Mesothelial cell of epicardium (in vitro differentiated cells): ENCODE data around the gene SSPN. TPM values are rescaled to one million over a fixed set of nuclear protein-coding genes. Genes with fewer than 3 reads are reported as not detected.
A peak's percentile ranks its signal among the peaks of the same experiment; 100 is the strongest.

Experiments used
- DNase-seq, 2 experiments: peaks; one replicate each; pipeline ENCODE4 v3.0.0; 2021; ENCODE audit warnings: low spot score in 2 of 2; ENCODE audit not compliant: unreplicated experiment in 2 of 2
- H3K27ac Mint-ChIP-seq: 2 replicates; pipeline ENCODE4 v1.8.0; 2021; ENCODE audit warnings: mixed read lengths
- H3K27me3 Mint-ChIP-seq: 2 replicates; pipeline ENCODE4 v1.8.0; 2021; ENCODE audit warnings: low read depth, mixed read lengths
- H3K36me3 Mint-ChIP-seq: 2 replicates; pipeline ENCODE4 v1.8.0; 2021; ENCODE audit warnings: mixed read lengths
- H3K4me1 Mint-ChIP-seq: 2 replicates; pipeline ENCODE4 v1.8.0; 2021; ENCODE audit warnings: mixed read lengths
- H3K4me3 Mint-ChIP-seq: 2 replicates; pipeline ENCODE4 v1.8.0; 2021; ENCODE audit warnings: mild to moderate bottlenecking, moderate library complexity, mixed read lengths
- H3K9me3 Mint-ChIP-seq: 2 replicates; pipeline ENCODE4 v1.8.0; 2021; ENCODE audit warnings: mixed read lengths
- total RNA-seq: library from RNA; stranded (reverse); gene quantifications from 3 replicates; pipeline ENCODE4 v1.2.1, GENCODE V29; 2021
- TF ChIP-seq, protein P1 (sequence below): fragments of 200-600 bp; sonication (generic); IDR thresholded peaks from one replicate; pipeline ENCODE4 v1.5.0; 2021; ENCODE audit warnings: antibody characterized with exemption; ENCODE audit not compliant: unreplicated experiment

The SSPN gene
- total RNA-seq, 1 donor from 2014 or later = 19.4 TPM

DNA sequence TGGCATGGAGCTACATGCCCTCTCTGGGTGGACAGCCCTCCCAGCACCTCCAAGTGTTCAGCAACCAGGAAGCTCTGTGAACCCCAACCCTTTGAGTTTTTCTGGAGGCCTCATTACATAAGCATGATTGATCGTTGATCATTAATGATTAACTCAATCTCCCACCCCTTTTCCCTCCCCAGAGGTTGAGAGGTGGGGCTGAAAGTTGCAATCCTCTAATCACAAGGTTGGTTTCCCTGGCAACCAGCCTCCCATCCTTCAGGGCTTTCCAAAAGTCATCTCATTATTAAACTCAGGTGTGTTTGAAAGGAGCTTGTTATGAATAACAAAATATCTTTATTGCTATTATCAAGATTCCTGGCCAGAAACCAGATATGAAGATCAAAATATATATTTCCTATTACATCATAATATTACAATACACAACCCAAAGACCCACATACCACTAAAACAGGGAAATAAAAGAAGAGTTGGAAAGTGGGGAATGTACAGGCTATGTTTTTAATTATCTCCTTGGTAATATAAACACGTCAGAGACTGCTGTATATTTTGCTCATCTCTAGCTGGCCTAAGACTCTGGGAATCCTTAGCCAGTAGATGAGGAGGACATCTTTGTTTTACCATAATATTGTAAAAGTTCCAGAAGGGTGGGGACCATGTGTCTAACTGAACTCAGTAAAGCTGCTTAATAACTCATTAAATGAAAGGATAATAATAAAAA lies 73.6 kb downstream of the SSPN start:
- H3K27ac Mint-ChIP-seq = no peak overlapping the region
- peaks cover 3% of the 10 kb centered on the region for H3K27me3 Mint-ChIP-seq
- TF ChIP-seq, protein P1, sequence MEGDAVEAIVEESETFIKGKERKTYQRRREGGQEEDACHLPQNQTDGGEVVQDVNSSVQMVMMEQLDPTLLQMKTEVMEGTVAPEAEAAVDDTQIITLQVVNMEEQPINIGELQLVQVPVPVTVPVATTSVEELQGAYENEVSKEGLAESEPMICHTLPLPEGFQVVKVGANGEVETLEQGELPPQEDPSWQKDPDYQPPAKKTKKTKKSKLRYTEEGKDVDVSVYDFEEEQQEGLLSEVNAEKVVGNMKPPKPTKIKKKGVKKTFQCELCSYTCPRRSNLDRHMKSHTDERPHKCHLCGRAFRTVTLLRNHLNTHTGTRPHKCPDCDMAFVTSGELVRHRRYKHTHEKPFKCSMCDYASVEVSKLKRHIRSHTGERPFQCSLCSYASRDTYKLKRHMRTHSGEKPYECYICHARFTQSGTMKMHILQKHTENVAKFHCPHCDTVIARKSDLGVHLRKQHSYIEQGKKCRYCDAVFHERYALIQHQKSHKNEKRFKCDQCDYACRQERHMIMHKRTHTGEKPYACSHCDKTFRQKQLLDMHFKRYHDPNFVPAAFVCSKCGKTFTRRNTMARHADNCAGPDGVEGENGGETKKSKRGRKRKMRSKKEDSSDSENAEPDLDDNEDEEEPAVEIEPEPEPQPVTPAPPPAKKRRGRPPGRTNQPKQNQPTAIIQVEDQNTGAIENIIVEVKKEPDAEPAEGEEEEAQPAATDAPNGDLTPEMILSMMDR = no peak
- no peak for DNase-seq
- no peaks in the 10 kb centered on the region for H3K9me3 Mint-ChIP-seq
- H3K4me3 Mint-ChIP-seq = no peak overlapping the region
- peaks cover 29% of the 10 kb centered on the region for H3K4me1 Mint-ChIP-seq
- H3K36me3 Mint-ChIP-seq = no peaks in the 10 kb centered on the region

DNA sequence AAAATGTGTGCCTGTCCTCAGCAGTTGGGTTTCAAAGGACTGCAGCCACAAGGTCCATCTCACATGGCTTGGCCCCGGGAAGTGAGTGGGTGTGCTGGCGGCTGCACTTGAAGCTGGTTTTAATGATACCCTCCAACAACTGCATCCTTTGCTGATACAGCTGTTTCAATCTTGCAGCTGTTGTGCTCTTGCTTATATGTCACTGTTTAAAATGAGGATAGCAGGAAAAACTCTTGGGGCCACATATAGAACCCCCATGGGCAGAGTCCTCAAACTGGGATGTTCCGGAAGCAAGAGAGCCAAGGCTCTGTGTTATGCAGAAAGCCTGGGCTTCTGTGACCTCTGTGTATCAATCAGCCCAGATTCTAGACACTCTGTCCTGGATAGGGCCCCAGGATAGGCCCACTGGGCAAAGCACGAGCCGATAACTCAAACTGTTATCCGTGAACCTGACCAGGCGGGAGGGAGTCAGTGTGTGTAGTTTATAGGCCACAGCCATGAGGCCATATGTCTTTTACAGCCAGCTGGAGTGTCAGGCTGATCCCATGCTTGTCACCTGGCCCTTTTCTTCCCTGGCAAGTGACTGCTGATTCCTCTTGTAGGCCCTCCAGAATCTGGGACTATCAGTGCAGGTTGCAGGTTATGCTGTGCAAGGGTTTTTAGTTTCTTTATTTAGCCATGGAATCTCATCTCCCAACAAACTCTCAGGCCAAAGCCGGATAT lies 74.3 kb downstream of the SSPN start:
- no peaks in the 10 kb centered on the region for H3K36me3 Mint-ChIP-seq
- no peaks in the 10 kb centered on the region for H3K9me3 Mint-ChIP-seq
- peaks cover 3% of the 10 kb centered on the region for H3K27me3 Mint-ChIP-seq
- no peak for DNase-seq
- TF ChIP-seq, protein P1 = no peak
- no peak overlapping the region for H3K27ac Mint-ChIP-seq
- H3K4me3 Mint-ChIP-seq = no peak overlapping the region
- H3K4me1 Mint-ChIP-seq = peaks cover 36% of the 10 kb centered on the region

DNA sequence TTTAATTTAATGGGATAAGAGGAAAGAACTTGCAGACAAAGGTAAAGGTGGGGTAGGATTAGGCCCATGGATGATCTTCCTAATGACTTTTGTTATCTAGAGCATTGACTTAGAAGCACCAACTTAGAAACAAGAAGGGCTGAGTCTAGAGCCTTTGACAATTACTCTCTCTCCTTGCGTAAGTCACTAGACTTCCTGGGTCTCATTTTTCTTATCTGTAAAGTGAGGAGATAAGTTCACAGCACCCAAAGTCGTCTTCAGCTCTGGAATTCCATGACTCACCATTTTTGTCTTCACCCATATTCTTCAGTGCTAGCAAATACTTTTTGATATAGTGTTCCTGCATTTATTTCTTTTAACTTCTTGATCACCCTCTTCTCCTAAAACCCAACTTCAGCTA lies 75.7 kb downstream of the SSPN start:
- TF ChIP-seq, protein P1 = no peak
- no peaks in the 10 kb centered on the region for H3K36me3 Mint-ChIP-seq
- no peak overlapping the region for H3K4me3 Mint-ChIP-seq
- H3K27me3 Mint-ChIP-seq = peaks cover 3% of the 10 kb centered on the region
- DNase-seq = no peak
- no peaks in the 10 kb centered on the region for H3K9me3 Mint-ChIP-seq
- peak overlapping the region; percentile 88 for H3K27ac Mint-ChIP-seq
- H3K4me1 Mint-ChIP-seq = peaks cover 45% of the 10 kb centered on the region

DNA sequence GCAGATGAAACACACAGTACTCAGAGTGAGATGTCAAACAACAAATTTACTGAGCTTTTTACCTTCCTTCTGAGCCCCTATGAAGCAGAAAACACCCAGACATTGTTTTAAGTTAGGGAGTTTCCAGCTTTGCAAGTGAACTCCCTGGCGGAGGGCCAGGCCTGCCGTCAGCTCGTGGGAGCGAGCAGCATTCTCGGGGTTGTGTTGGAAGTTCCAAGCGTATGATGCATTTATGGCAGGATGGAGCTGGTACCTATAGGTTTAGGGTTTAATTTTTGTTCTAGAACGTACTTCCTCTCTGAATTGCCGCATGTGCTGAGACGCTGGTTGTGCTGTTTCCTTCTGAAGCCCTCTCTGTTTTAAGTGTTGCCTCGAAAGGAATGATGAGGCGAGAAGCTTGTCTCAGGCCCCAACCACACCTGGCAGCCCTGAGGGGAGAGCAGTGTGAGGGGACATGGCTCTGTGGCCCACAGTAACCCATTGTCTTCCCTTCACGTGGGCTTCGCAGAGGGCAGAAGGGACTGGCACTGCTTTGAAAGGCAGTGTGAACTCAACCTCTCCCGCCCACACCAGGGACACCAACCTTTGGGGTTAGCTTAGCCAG lies 76.6 kb downstream of the SSPN start:
- H3K4me3 Mint-ChIP-seq = no peak overlapping the region

DNA sequence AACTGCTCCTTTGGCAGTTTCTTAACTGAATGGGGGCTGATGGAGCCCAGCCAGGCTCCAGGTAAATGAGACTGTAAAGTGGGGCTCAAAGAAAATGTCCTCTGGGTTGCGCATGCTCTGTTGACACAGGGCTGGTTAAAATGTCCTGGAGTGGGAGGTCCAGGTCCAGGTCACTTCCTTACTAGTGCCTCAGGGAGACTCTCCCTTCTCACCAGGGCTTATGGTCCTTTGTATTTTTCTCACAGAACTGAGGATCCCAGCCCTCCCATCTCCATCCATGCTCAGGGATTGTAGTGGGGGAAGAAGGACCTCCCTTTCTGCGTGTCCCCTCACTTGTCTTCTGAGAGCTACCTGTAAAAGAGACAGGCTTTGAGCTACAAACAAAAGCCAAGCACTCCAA lies 77.5 kb downstream of the SSPN start:
- TF ChIP-seq, protein P1 = no peak
- Mint-ChIP-seq H3K27ac (peak overlapping the region; percentile 88), H3K9me3 (no peaks in the 10 kb centered on the region), H3K27me3 (peaks cover 3% of the 10 kb centered on the region), H3K36me3 (no peaks in the 10 kb centered on the region), H3K4me1 (peaks cover 45% of the 10 kb centered on the region), H3K4me3 (no peak overlapping the region)
- no peak for DNase-seq

More for the DNA sequence above, 76.6 kb downstream of the SSPN start:
- Mint-ChIP-seq H3K9me3 (no peaks in the 10 kb centered on the region), H3K4me1 (peaks cover 45% of the 10 kb centered on the region), H3K27me3 (peaks cover 3% of the 10 kb centered on the region), H3K27ac (peak overlapping the region; percentile 88), H3K36me3 (no peaks in the 10 kb centered on the region)
- DNase-seq = peak; percentile 72 to 90
- TF ChIP-seq, protein P1 = no peak
